Neural cell (in vitro differentiated cells): ENCODE data around the gene CD6. TPM values are rescaled to one million over a fixed set of nuclear protein-coding genes. Genes with fewer than 3 reads are reported as not detected.

Experiments
- H2AFZ ChIP-seq: fragments of 200-600, 300-800 bp; sonication (generic), shearing (Covaris generic); 2 replicates; pipeline ENCODE4 v1.6.0; 2014; ENCODE audit warnings: low read depth, mild to moderate bottlenecking, antibody characterized with exemption, low read length, moderate library complexity
- H3F3A ChIP-seq: fragments of 200-600 bp; shearing (Covaris generic); 2 replicates; pipeline ENCODE4 v1.6.1; 2016; ENCODE audit warnings: mild to moderate bottlenecking, moderate library complexity, mixed read lengths, antibody characterized with exemption, low read length; ENCODE audit not compliant: insufficient read depth, poor library complexity, severe bottlenecking
- H3K27ac ChIP-seq: fragments of 200-600, 300-800 bp; sonication (generic), shearing (Covaris generic); 2 replicates; pipeline ENCODE4 v1.5.1; 2014; ENCODE audit warnings: mild to moderate bottlenecking, low read length, moderate library complexity
- H3K27me3 ChIP-seq: fragments of 300-800, 200-600 bp; sonication (generic), shearing (Covaris generic); 2 replicates; pipeline ENCODE4 v1.6.0; 2014; ENCODE audit warnings: mild to moderate bottlenecking, low read depth, low read length, moderate library complexity; ENCODE audit not compliant: insufficient read depth
- H3K36me3 ChIP-seq: fragments of 300-800, 200-600 bp; sonication (generic), shearing (Covaris generic); 2 replicates; pipeline ENCODE4 v1.5.1; 2014; ENCODE audit warnings: mild to moderate bottlenecking, antibody characterized with exemption, low read length, moderate library complexity; ENCODE audit not compliant: insufficient read depth
- H3K4me2 ChIP-seq: fragments of 300-800, 200-600 bp; sonication (generic), shearing (Covaris generic); 2 replicates; pipeline ENCODE4 v1.6.0; 2014; ENCODE audit warnings: mild to moderate bottlenecking, low read length
- H3K4me3 ChIP-seq: fragments of 300-800, 200-600 bp; sonication (generic), shearing (Covaris generic); 2 replicates; pipeline ENCODE4 v1.5.1; 2014; ENCODE audit warnings: mild to moderate bottlenecking, low read length, moderate library complexity
- H3K79me2 ChIP-seq: fragments of 200-600 bp; shearing (Covaris generic); replicated peaks from 2 replicates; pipeline ENCODE4 v1.6.0; 2014; ENCODE audit warnings: mild to moderate bottlenecking, low read length, moderate library complexity; ENCODE audit not compliant: insufficient read depth
- H3K9ac ChIP-seq: fragments of 300-800, 200-600 bp; sonication (generic), shearing (Covaris generic); 2 replicates; pipeline ENCODE4 v1.6.1; 2016; ENCODE audit warnings: mild to moderate bottlenecking, low read length, mixed read lengths
- H3K9me2 ChIP-seq: fragments of 200-600 bp; shearing (Covaris generic); 2 replicates; pipeline ENCODE4 v1.6.1; 2016; ENCODE audit warnings: mild to moderate bottlenecking, low read length, mixed read lengths; ENCODE audit not compliant: insufficient read depth
- H3K9me3 ChIP-seq: fragments of 200-600, 300-800 bp; sonication (generic), shearing (Covaris generic); 2 replicates; pipeline ENCODE4 v1.6.1; 2016; ENCODE audit warnings: mild to moderate bottlenecking, mixed run types, low read length, moderate library complexity, mixed read lengths
- H4K20me1 ChIP-seq: fragments of 200-600 bp; shearing (Covaris generic); 2 replicates; pipeline ENCODE4 v1.6.1; 2016; ENCODE audit warnings: mild to moderate bottlenecking, mixed run types; ENCODE audit not compliant: insufficient read depth
- CTCF ChIP-seq: fragments of 450-650 bp; IDR thresholded peaks from 2 replicates; pipeline ENCODE4 v1.5.1; 2014; ENCODE audit warnings: antibody characterized with exemption, mild to moderate bottlenecking, moderate library complexity; ENCODE audit not compliant: poor library complexity, severe bottlenecking
- EP300 ChIP-seq: fragments of 450-650 bp; conservative IDR thresholded peaks from 2 replicates; pipeline ENCODE4 v1.6.1; 2014; ENCODE audit warnings: antibody characterized with exemption, mild to moderate bottlenecking, moderate library complexity; ENCODE audit not compliant: poor library complexity, severe bottlenecking
- EZH2 ChIP-seq: fragments of 200-600, 300-800 bp; shearing (Covaris generic), sonication (generic); IDR thresholded peaks from 2 replicates; pipeline ENCODE4 v1.6.1; 2014; ENCODE audit warnings: antibody characterized with exemption, low read length, borderline replicate concordance, mild to moderate bottlenecking; ENCODE audit not compliant: insufficient read depth, poor library complexity, severe bottlenecking
- MXI1 ChIP-seq: fragments of 450-650 bp; conservative IDR thresholded peaks from 2 replicates; pipeline ENCODE4 v1.6.1; 2014; ENCODE audit warnings: antibody characterized with exemption, mild to moderate bottlenecking; ENCODE audit not compliant: poor library complexity, severe bottlenecking
- POLR2AphosphoS5 ChIP-seq: IDR thresholded peaks from 2 replicates; pipeline ENCODE4 v1.6.1; 2012
- RAD21 ChIP-seq: fragments of 450-650 bp; conservative IDR thresholded peaks from 2 replicates; pipeline ENCODE4 v1.6.1; 2014; ENCODE audit warnings: antibody characterized with exemption, mild to moderate bottlenecking, moderate library complexity
- REST ChIP-seq: IDR thresholded peaks from 2 replicates; pipeline ENCODE4 v1.6.1; 2012; ENCODE audit warnings: borderline replicate concordance
- SMC3 ChIP-seq: fragments of 450-650 bp; conservative IDR thresholded peaks from 2 replicates; pipeline ENCODE4 v1.6.1; 2014; ENCODE audit warnings: antibody characterized with exemption, mild to moderate bottlenecking, moderate library complexity; ENCODE audit not compliant: poor library complexity
- TAF1 ChIP-seq: IDR thresholded peaks from 2 replicates; pipeline ENCODE4 v1.6.1; 2012; ENCODE audit warnings: low read depth
- polyA plus RNA-seq: library from polyadenylated mRNA; depleted of rRNA; stranded (reverse); fragments of >200 nt; gene quantifications from 2 replicates; pipeline ENCODE4 v1.2.3, GENCODE V29; 2014

CD6 gene
- polyA plus RNA-seq, 1 donor from 2014 or later = not detected

- Histone ChIP-seq H2AFZ (no peak overlapping the region), H3F3A (no peaks in the 10 kb centered on the region), H3K79me2 (peaks cover 4% of the 10 kb centered on the region), H3K9me2 (no peaks in the 10 kb centered on the region), H3K27me3 (no peaks in the 10 kb centered on the region), H3K4me3 (no peak overlapping the region), H3K4me2 (no peak overlapping the region), H4K20me1 (peaks cover 4% of the 10 kb centered on the region), H3K36me3 (no peaks in the 10 kb centered on the region), H3K27ac (no peak overlapping the region), H3K9ac (no peak overlapping the region), H3K9me3 (no peaks in the 10 kb centered on the region)
- TF ChIP-seq EZH2 (no peak), POLR2AphosphoS5 (no peak), EP300 (no peak)
Observed at GRCh38 chr11:60931917-60932316, 39.6 kb upstream of the CD6 start.

GRCh38 chr11:60932605-60933356 is 38.7 kb upstream of the CD6 start:
- H3K9ac ChIP-seq = no peak overlapping the region
- H3K4me3 ChIP-seq = no peak overlapping the region
- no peaks in the 10 kb centered on the region for H3K36me3 ChIP-seq
- no peaks in the 10 kb centered on the region for H3K9me2 ChIP-seq
- no peaks in the 10 kb centered on the region for H3K27me3 ChIP-seq
- no peak overlapping the region for H2AFZ ChIP-seq
- no peaks in the 10 kb centered on the region for H3K79me2 ChIP-seq
- TF ChIP-seq EZH2 (no peak), REST (no peak), SMC3 (no peak), MXI1 (no peak), CTCF (no peak), EP300 (no peak), RAD21 (no peak), TAF1 (no peak), POLR2AphosphoS5 (no peak)
- no peaks in the 10 kb centered on the region for H3K9me3 ChIP-seq
- H3K27ac ChIP-seq = no peak overlapping the region
- no peaks in the 10 kb centered on the region for H3F3A ChIP-seq
- no peak overlapping the region for H3K4me2 ChIP-seq
- H4K20me1 ChIP-seq = no peaks in the 10 kb centered on the region
